Prostate gland (tissue), 2 donors: ENCODE measurements around the gene RTF1. TPM values are rescaled to one million over a fixed set of nuclear protein-coding genes. Genes with fewer than 3 reads are reported as not detected.

Experiments used
- small RNA-seq, 2 donors: library from RNA; depleted of rRNA; stranded (forward); fragments of <200 nt; gene quantifications; one replicate each; pipeline ENCODE3, GENCODE V24; 2016
- total RNA-seq, 2 donors: library from RNA; depleted of rRNA; stranded (reverse); fragments of >200 nt; gene quantifications; one replicate each; pipeline ENCODE4 v1.1.0, GENCODE V29; 2016

RTF1 gene
- total RNA-seq, 2 donors from 2014 or later = 23.8 to 52.4 TPM

Small RNAs within 50 kb of the gene (small RNA-seq; reads per million reads assigned to genes)
- 0 reads per million in 2 donors for gene RNU6-1169P

Other genes with a start within 250 kb of the RTF1 start
- 1 to 10 TPM in 1 of 2 donors, not detected in 1; 5.3 TPM for gene EXD1, start 186.3 kb upstream of the RTF1 start, total RNA-seq
- gene CHP1, start 185.8 kb upstream of the RTF1 start, total RNA-seq = 100 to 1,000 TPM in 1 of 2 donors, 10 to 100 TPM in 1; 97.0 to 174 TPM
- 1 to 10 TPM; 1.1 to 4.6 TPM for gene OIP5, start 84.5 kb upstream of the RTF1 start, total RNA-seq
- gene NUSAP1, start 84.2 kb upstream of the RTF1 start, total RNA-seq = 10 to 100 TPM in 1 of 2 donors, 1 to 10 TPM in 1; 3.9 to 28.2 TPM
- gene NDUFAF1, start 14.6 kb upstream of the RTF1 start, total RNA-seq = 10 to 100 TPM; 20.1 to 23.1 TPM
- gene ITPKA, start 76.8 kb downstream of the RTF1 start, total RNA-seq = 10 to 100 TPM in 1 of 2 donors, under 1 TPM in 1; 0.23 to 14.2 TPM
- gene LTK, start 96.7 kb downstream of the RTF1 start, total RNA-seq = 1 to 10 TPM in 1 of 2 donors, not detected in 1; 1.5 TPM
- 10 to 100 TPM; 17.0 to 47.3 TPM for gene RPAP1, start 127.2 kb downstream of the RTF1 start, total RNA-seq
- gene TYRO3, start 142.1 kb downstream of the RTF1 start, total RNA-seq = 10 to 100 TPM in 1 of 2 donors, 1 to 10 TPM in 1; 5.2 to 99.6 TPM
- gene MGA, start 243.3 kb downstream of the RTF1 start, total RNA-seq = 10 to 100 TPM; 42.9 to 62.5 TPM